Adrenal gland (tissue), 5 donors: Measurements from ENCODE around the gene OSER1.

ENCODE experiments used
- CTCF ChIP-seq, 6 experiments: fragments of 450-650 bp in 4 of 6; fragments of 200-600 bp in 2 of 6; sonication (generic) in 1 of 6; IDR thresholded peaks; 1 replicate in 5 of 6; 2 replicates in 1 of 6; pipeline versions ENCODE4 v1.5.1 to v1.8.0; 2016 to 2021; ENCODE audit warnings: antibody characterized with exemption in 6 of 6, mild to moderate bottlenecking in 2 of 6, moderate library complexity in 1 of 6
- POLR2A ChIP-seq, 2 donors: fragments of 450-650 bp; IDR thresholded peaks; one replicate each; pipeline ENCODE4 v1.6.1; 2017; ENCODE audit warnings: antibody characterized with exemption in 2 of 2, mild to moderate bottlenecking in 2 of 2, moderate library complexity in 1 of 2
- donor health status: DM: no; HTN: no; CAD: no.

- TF ChIP-seq CTCF (IDR thresholded peaks at IDR 0.05): no peak
- TF ChIP-seq POLR2A (IDR thresholded peaks at IDR 0.05): no peak
These were observed 25.1 kb upstream of the OSER1 start for GRCh38 chr20:44235702-44236101.
